GM18873 (cell line): ENCODE results near the gene TTI1.

ENCODE experiments used
- ATAC-seq: cut with Tn5 transposase; IDR thresholded peaks from one replicate; pipeline ENCODE4 v1.9.1; 2021; ENCODE audit warnings: mild to moderate bottlenecking, moderate library complexity, moderate number of reproducible peaks; ENCODE audit not compliant: unreplicated experiment, low FRiP score

The TTI1 gene

DNA sequence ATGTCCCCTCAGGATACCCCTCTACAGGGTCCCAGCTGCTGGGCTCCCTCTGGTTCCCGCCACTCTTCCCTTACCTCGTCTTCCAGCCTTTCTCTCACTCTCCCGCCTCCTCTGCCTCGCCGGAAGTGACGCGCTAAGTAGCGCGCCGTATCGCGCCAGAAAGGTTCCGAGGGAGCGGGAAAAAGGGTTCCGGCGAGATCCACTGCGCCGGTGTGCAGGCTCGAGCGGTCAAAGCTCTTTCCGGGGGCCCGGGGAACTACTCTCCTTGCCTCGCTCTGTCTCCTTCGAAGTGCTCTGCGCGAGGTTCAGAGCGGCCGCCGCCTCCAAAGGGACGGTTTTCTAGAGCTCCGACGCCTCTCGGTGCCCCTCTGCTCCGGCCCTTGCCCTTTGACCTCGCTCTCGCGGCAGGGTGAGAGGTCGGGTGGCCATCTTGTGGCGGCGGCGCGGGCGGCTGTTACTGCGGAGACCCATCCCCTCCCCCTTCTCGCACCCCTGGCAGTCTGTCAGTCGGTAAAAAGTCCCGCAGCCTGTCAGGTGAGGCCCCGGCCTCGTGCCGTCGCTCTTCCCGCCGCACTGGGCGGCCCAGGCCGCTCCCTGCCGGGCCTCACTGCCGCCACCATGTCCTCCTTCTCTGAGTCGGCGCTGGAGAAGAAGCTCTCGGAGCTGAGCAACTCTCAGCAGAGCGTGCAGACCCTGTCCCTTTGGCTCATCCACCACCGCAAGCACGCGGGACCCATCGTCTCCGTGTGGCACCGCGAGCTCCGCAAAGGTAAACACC is at the start of gene TTI1, which contains the start of gene RPRD1B:
Gene TTI1, minus strand, starts transcription at position 127 of the 778 bp plus-strand sequence. CDS start 19,640 bp downstream, outside the sequence.
Gene RPRD1B, plus strand, starts transcription at position 417 of the 778 bp plus-strand sequence. Its CDS starts 202 bp downstream, at position 619.
- ATAC-seq, result peak; percentile 77

DNA sequence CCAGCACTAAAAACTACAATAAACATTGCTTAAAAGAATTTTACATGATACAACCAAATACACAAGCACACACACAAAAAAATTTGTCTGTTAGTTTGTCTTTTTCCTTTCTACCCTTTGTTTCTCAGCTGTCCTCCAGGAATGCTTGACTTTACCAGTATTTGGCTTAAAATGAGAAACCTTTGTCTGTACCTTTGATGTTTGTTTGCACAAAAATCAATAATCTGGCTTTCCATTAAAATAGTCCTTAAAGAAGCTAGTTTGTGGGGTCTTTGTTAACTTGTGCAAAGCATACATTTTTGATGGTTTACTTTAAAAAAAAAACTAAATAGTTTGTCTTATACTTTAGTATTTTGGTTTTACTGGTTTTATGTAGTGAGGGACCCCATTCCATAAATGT is 49.6 kb upstream of the TTI1 start:
- no peak for ATAC-seq

DNA sequence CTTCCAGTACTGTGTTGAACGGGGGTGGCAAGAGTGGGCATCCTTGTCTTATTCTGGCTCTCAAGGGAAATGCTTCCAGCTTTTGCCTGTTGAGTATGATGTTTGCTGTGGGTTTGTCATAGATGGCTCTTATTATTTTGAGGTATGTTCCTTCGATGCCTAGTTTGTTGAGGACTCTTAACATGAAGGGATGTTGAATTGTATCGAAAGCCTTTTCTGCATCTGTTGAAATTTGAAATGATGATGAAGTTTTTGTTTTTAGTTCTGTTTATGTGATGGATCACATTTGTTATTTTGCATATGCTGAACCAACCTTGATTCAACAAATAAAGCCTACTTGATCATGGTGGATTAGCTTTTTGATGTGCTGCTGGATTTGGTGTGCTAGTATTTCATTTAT is 48.3 kb upstream of the TTI1 start:
- ATAC-seq, result no peak

DNA sequence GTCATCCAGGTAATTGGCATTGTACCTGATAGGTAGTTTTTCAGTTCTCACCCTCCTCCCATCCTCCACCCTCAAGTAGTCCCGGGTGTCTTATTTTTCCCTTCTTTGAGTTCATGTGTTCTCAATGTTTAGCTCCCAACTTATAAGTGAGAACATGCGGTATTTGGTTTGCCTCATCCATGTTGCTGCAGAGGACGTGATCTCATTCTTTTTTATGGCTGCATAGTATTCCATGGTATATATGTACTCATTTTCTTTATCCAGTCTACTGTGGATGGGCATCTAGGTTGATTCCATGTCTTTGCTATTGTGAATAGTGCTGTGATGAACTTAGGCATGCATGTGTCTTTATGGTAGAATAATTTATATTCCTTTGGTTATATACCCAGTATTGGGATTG is 46.1 kb upstream of the TTI1 start:
- no peak for ATAC-seq

DNA sequence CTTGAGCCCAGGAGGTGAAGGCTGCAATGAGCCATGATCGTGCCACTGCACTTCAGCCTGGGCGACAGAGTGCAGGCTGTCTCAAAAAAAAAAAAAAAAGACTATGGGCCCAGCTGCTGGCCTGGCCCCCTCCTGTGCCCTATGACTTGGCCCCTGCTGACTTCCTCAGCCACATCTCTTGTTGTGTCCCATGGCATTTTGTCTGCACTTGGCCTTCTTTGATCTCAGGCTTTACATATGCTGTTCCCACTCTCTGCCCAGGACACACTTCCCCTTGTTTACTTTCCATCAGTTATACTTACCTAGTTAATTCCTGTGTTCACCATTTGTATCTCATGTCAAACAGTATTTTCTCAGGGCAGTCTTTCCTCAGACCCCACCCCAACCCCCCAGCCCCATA is 44.8 kb upstream of the TTI1 start:
- ATAC-seq, result no peak

DNA sequence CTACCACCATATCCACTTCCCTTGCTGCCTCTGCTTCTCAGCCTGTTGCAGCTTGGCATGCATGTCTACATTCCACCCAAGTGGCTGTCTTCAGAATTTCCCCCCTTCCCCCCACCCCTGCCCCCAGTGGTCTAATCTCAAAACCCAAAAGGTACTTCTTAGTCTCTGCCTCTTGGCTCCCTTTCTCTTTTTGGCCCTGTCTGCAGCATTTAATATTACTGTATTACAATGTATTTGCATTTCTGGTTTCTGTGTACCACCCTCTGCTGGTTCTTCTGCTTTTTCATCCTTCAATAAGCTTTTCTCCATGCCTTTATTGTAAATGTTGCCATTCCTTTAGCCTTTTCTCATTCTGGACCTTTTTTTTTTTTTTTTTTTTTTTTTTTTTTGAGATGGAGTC is 43.3 kb upstream of the TTI1 start:
- no peak for ATAC-seq

DNA sequence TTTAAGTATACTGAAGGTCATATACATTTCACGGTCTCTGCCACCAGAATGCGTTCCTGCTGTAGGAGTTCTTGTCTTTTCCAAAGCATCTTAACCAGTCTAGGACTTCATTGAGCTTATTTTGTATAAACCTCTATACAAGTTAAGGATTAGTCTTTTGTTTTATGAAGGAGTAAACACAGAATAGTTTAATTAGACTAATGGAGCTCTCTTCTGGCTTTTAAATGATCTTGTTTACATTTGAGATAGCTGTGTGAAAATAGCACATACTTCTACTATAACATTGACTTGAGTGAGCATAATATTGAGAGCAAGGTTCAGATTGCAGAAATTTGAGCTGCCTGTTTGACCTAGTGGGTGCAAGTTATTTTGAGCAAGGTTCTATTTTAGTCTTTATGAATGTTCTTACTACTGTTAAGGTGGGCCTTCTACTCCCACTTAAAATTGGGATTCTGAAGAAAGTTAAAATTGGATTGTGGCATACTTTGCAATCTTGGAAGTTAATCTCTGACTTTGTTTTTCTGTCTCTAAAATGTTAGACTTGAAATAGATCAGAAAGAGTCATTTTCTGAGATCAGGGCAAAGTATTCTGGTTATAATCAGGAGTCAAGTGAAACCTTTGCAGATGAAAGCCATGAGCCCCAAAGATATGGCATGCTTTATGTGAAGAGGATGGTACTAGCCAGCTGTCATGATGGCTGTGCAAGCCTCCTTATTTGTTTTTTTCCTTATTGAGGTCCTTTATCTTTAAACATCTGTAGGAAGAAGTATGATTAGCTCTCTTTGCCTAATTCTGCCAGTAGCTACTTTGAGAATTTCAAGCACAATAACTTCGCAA is 42.1 kb upstream of the TTI1 start:
- ATAC-seq, result no peak

DNA sequence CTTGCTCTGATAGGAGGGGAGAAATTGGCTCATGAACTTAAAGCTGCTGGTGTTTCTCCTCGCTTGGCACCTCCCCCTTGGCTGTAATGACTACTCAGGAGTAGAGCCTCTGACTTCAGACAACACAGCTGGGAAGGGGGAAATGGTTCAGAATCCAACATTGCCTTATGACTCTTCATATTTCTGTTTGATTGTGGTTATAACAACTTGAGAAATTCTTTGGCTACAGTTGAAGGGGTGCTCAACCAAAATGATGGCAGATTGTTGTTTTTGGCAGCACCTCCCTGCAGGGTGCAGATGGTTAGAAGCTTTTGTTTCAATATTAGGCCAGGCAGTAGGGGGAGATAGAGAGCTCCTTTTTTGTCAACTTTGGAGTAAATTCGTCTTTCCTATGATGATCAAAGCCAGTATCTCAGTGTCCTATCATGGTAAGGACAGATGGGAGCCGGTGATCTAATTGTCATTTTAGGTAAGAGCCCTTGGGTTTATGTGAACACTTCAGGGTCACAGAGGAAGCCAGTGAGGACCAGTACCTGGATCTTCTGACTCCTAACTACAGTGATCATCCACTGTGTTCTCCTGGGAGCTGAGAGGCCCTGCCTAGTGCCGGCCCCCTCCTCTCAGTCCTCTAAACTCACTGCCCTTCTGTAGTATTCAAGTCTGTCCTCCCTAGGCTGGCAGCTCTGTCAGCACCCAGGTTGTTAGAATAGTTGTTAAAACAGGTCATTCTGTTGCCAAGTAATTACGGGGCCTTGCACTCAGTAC is 40.2 kb upstream of the TTI1 start:
- ATAC-seq, result no peak

DNA sequence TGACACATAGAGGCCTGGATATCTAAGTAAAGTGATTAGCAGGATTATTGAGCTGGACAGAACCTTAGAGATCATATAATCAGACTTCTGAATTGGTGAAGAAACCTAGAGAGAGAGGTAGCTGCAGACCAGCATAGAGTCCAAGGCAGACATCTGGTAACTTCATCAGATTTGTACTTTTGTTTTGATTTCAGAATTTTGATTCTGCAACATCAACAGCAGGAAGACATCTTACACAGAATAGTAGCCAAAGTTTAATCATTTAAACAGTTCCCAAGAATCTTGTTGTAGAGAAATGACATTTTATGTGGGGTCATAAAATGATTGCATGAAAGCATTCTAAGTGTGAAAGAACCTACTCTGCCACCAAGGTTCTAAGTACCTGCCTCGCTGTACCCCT is 39.6 kb upstream of the TTI1 start:
- ATAC-seq, result no peak

DNA sequence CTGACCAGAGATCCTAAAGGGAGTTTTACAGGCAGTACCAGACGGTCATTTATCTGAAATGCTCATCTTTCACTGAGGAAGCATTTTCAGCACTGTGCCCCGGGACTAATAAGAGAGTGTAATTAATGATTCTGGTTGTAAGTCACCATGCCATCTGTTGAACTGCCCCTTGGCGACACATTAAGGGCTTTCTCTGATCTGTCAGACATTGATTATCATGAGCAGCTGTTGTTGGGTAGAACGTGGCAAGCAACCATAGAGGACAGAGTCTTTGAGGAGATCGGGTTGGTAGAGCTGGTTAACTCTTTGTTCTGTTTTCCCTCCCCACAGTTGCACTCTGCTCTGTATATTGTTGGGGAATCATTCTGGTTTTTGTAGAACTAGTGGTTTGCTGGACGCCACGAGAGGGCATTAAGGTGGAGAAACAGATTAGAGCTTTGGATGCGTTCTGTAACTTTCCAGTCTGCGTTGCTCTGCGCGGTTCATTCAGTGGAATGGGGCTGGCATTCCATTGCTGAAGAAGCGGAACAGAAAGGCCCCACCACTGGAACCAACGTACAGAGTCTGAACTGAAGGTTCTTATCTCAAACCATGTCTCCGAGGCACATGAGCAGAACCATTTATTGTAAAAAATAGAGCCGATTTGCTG is 34.6 kb upstream of the TTI1 start:
- ATAC-seq, result no peak

DNA sequence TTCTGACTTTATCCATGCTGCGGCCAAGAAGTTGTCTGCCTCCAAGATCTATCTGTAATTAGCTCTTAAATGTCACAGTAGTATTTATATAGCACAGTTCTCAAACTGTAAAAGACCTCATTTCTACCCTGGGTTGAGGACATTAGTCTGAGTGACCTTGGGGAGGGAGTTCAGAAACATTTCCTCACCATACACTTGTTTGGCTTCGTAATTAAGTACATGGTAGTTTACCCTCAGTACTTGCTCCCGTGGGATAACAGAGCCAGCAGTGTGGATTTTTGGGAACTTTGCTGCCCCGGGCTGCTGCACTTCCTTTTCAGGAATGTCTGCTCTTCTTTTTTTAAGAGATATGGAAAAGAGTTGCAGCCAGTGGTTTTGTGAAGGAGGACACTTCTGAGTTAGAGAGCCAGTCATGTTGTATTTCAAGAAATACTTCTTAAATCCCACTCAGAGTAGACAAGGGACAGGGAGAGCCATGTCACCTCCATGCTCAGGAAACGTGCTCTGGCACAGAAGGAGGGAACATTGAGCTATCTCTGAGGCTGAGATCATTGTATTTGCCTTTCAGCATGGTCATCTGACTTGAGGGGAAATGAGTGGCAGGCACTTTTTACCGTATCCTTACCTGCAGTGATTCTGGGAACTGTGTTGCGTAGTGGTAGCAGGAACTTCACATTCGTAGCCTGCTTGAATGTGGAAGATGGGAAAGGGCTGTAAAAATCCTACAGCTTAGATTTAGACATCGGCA is 33.9 kb upstream of the TTI1 start:
- ATAC-seq, result no peak

DNA sequence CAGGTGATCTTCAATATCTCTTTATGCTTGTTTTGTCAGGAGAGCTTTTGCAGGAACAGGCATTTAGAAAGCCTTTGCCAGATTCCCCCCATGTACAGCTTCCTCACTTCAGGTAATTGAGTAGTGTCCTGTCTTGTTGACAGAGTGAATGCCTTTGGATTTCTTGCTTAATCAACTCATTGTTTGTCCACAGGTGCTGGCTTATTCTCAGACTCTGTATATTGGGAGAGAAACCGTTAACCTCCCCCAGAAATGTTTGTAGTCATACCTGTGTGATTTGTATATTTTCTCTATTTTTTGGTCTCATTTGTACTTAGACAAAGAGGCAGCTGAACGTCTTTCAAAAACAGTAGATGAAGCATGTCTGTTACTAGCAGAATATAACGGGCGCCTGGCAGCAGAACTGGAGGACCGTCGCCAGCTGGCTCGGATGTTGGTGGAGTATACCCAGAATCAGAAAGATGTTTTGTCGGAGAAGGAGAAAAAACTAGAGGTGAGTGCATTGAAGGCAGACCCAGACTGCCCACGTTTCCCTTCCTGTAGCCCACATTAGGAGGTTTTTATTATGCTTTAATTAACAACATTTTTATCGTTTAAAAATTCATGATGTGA is 32.6 kb upstream of the TTI1 start:
- ATAC-seq, result no peak

DNA sequence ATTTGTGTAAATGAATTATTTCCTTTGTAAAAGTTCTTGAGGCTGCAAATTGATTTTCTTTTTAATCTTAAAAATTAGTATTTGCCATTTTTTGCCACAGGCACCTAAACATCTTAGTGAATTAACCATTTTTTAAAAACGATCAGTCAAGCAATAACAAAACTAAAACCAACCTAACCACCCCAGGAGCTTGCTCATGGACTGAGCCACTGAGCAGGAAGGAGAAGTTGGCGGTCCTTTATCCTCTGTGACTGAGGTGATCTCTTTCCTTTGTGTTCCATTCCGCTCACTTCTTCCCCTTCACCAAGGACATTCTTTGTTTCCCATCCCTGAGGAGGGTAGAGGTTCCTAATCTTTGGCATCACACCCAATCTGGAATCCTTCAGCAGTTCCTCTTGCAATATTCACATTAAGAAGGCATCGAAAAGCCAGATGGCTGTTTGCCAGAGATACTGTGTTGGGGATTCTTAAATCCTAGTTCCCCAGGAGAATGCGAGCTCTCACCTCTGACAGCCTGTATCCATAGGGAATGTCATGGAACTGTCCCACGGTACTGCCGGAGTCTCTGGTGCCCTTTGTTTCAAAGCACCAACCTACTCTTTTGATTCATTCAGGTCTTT is 30.8 kb upstream of the TTI1 start:
- ATAC-seq, result no peak

DNA sequence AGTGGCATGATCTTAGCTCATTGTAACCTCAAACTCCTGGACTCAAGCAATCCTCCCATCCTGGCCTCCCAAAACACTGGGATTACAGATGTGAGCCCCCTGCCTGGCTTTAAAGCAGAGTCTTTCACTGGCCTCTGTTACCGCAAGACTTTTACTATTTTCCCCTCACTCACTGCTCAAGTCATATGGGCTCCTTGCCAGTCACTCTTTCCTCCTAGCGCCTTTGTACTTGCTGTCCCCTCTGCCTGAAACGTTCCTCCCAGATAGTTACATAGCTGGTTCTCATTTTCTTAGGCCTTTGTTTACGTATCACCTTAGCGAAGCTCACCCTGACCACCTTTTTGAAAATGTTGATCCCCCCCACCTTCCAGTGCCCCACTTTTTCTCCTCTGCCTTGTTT is 29.6 kb upstream of the TTI1 start:
- ATAC-seq, result no peak

DNA sequence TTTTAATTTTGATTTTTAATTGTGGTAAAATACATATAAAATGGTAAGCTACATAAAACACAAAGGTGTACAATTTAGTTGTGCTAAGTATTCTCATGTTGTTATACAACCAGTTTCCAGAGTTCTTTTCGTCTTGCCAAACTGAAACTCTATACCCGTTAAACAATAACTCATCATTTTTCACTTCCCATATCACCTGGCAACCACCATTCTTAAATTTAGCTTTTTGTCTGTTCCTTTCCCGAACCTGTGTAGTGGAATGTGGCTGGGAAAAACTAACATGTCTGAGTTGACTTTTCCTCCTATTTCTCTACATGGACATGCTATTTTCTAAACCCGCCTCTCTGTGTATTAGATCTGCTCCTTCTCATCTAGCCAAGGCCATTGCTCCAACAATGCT is 27.9 kb upstream of the TTI1 start:
- no peak for ATAC-seq

DNA sequence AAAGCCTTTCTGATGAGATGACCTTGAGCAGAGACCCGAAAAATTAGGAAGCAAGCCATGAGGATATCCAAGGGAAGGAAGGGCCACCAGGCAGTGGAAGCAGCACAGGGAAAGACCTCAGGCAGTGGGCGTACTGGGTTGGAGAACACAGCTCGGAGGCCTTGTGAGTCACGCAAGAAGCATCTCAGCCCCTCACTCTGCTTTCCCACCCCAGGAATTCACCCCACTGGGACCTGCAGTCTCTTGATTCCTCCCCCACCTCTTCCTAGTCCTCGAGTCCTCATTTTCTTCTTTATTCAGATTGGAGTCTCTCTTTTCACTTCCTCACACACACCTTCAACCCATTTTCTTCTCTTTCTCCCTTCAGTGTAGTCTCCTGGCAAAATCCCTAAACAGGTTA is 27.3 kb upstream of the TTI1 start:
- ATAC-seq, result no peak

DNA sequence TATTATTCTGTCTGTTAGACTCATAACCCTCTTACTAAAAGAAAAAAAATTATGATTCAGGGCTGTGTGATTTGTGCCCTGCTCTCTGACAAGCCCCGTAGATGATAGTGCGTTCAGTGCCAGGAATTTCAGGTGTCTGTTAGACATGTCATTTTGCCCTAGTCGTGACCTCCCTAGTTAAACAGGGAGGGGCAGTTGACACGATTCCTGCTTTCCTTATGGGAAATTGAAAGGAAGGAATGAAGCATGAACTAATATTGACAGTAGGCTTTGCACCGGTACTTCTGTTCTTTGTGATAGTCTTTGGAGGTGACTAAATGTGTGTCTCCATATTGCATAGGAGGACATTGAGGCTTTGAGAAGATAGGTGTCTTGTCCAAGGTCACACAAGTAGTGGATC is 26.6 kb upstream of the TTI1 start:
- ATAC-seq, result no peak

DNA sequence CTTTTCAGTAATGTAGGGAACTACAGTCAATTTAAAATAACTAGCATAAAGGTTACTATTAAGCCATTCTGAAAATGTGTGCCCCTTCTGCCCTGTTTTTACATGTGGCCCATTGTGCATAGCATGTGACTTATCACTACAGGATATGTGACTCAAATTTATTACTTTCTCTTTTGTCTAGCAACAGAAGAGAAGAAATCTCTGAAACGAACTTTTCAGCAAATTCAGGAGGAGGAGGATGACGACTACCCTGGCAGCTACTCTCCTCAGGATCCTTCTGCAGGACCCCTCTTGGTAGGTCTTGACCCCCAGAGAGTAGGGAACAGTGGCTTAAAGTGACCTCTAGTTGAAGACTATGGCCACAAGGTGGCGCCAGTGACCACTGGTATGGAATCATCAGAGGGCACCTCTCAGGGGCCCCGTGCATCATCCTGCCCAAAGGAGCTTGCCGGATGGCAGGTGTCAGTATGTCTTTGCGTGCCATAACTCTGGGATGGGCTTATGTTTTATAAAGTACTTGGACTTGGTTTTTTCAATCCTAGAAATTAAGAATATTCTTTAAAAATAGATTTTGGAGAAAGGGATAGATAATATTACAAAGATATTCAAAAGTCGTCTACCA is 24.2 kb upstream of the TTI1 start:
- ATAC-seq, result no peak
